DOHH2 (cell line): ENCODE measurements around the gene PCYT2.

Source experiments
- H3F3A ChIP-seq: fragments of 200-600 bp; sonication (generic), shearing (Covaris generic); 2 replicates; pipeline ENCODE4 v1.6.0; 2016; ENCODE audit warnings: antibody characterized with exemption, mild to moderate bottlenecking; ENCODE audit not compliant: control insufficient read depth, insufficient read depth
- H3K27ac ChIP-seq: fragments of 200-600 bp; sonication (generic); 2 replicates; pipeline ENCODE4 v1.5.1; 2014; ENCODE audit warnings: low read depth, mild to moderate bottlenecking, low read length, moderate library complexity
- H3K27me3 ChIP-seq: fragments of 200-600 bp; sonication (generic); 2 replicates; pipeline ENCODE4 v1.6.1; 2014; ENCODE audit warnings: mild to moderate bottlenecking, low read length, mixed read lengths; ENCODE audit not compliant: control insufficient read depth
- H3K36me3 ChIP-seq: fragments of 200-600 bp; sonication (generic); 2 replicates; pipeline ENCODE4 v1.6.1; 2014; ENCODE audit warnings: mild to moderate bottlenecking, low read length, moderate library complexity, mixed read lengths; ENCODE audit not compliant: control insufficient read depth
- H3K4me1 ChIP-seq: fragments of 200-600 bp; sonication (generic); 2 replicates; pipeline ENCODE4 v1.6.1; 2014; ENCODE audit warnings: mild to moderate bottlenecking, low read length, mixed read lengths; ENCODE audit not compliant: control insufficient read depth
- H3K4me2 ChIP-seq: fragments of 200-600 bp; sonication (generic); 2 replicates; pipeline ENCODE4 v1.6.0; 2014; ENCODE audit warnings: mild to moderate bottlenecking, low read length, moderate library complexity
- H3K4me3 ChIP-seq: fragments of 200-600 bp; sonication (generic); 2 replicates; pipeline ENCODE4 v1.5.1; 2014; ENCODE audit warnings: mild to moderate bottlenecking, low read length, mixed read lengths
- H3K79me2 ChIP-seq: fragments of 200-600 bp; sonication (generic); 2 replicates; pipeline ENCODE4 v1.6.1; 2014; ENCODE audit warnings: mild to moderate bottlenecking, low read length, mixed read lengths; ENCODE audit not compliant: control insufficient read depth
- H3K9me2 ChIP-seq: fragments of 200-600 bp; sonication (generic); replicated peaks from 2 replicates; pipeline ENCODE4 v1.6.1; 2014; ENCODE audit warnings: mild to moderate bottlenecking, low read length, mixed read lengths; ENCODE audit not compliant: control insufficient read depth
- H3K9me3 ChIP-seq: fragments of 200-600 bp; sonication (generic); 2 replicates; pipeline ENCODE4 v1.6.1; 2014; ENCODE audit warnings: antibody characterized with exemption, low read length, mixed read lengths; ENCODE audit not compliant: control insufficient read depth, insufficient read depth
- H4K20me1 ChIP-seq: fragments of 200-600 bp; sonication (generic); 2 replicates; pipeline ENCODE4 v1.6.0; 2014; ENCODE audit warnings: low read depth, mild to moderate bottlenecking, antibody characterized with exemption, low read length, moderate library complexity; ENCODE audit not compliant: control insufficient read depth, insufficient read depth
- EZH2phosphoT487 ChIP-seq: fragments of 200-600 bp; sonication (generic); IDR thresholded peaks from 2 replicates; pipeline ENCODE4 v1.6.1; 2017; ENCODE audit warnings: borderline replicate concordance, mild to moderate bottlenecking, antibody characterized with exemption, low read length, moderate library complexity, mixed read lengths
- TF ChIP-seq, protein P1 (sequence below): fragments of 200-600 bp; sonication (generic); IDR thresholded peaks from one replicate; pipeline ENCODE4 v1.5.1; 2014; ENCODE audit warnings: antibody characterized with exemption, mild to moderate bottlenecking, low read depth, low read length; ENCODE audit not compliant: poor library complexity, severe bottlenecking

PCYT2 gene

DNA sequence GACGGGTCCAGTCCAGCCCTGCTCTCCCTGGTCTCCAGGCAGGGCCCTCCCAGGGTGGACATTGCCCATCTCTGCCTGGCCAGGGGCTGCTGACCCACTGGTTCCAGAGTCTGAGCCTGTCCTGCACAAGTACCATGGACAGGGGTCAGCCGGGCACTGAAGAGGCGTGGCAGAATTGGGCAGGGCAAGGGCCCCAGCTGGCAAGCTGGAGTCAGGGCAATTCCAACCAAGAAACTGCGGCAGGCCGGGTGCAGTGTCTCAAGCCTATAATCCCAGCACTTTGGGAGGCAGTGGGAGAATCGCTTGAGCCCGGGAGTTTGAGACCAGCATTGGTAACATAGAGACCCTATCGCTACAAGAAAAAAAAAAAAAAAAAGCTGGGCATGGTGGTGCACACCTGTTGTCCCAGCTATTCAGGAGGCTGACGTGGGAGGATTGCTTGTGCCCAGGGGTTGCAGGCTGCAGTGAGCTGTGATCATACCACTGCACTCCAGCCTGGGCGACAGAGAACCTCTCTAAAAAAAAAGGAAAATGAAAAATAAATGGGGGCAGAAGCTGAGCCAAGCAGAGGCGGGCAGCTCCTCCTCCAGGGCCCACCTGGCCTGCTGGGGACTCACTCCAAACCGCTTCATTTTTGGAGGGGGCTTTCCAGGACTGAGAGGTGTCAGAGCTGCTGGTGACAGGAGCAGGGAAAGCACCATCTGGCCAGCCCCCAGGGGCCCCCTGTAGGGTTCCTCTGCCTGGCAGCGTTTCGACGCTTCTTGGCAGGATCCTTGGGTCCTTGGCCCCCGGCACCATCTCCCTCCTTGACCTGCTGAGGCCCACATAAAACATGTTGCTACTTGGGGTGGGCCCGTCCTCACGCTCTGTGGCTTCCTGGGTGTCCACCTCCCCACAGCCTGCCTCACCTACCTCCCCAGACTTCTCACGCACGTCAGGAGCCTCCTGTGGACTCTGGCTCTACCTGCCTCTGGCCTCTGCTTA is 19.2 kb upstream of the PCYT2 start:
- TF ChIP-seq EZH2phosphoT487, result no peak
- TF ChIP-seq, protein P1, sequence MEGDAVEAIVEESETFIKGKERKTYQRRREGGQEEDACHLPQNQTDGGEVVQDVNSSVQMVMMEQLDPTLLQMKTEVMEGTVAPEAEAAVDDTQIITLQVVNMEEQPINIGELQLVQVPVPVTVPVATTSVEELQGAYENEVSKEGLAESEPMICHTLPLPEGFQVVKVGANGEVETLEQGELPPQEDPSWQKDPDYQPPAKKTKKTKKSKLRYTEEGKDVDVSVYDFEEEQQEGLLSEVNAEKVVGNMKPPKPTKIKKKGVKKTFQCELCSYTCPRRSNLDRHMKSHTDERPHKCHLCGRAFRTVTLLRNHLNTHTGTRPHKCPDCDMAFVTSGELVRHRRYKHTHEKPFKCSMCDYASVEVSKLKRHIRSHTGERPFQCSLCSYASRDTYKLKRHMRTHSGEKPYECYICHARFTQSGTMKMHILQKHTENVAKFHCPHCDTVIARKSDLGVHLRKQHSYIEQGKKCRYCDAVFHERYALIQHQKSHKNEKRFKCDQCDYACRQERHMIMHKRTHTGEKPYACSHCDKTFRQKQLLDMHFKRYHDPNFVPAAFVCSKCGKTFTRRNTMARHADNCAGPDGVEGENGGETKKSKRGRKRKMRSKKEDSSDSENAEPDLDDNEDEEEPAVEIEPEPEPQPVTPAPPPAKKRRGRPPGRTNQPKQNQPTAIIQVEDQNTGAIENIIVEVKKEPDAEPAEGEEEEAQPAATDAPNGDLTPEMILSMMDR, result no peak
- no peak overlapping the region for H3K4me3 ChIP-seq
- no peaks in the 10 kb centered on the region for H3K9me2 ChIP-seq
- H4K20me1 ChIP-seq, result peaks cover 7% of the 10 kb centered on the region; the same call in 1 of the 2 replicates
- peaks cover 4% of the 10 kb centered on the region; the same call in 1 of the 2 replicates for H3K27me3 ChIP-seq
- H3K36me3 ChIP-seq, result peaks cover 23% of the 10 kb centered on the region
- no peak overlapping the region for H3K27ac ChIP-seq
- H3K9me3 ChIP-seq, result no peaks in the 10 kb centered on the region
- peaks cover 21% of the 10 kb centered on the region for H3K4me1 ChIP-seq
- H3K4me2 ChIP-seq, result no peak overlapping the region
- H3F3A ChIP-seq, result 0 out of 2 replicates have a peak, but pooled peaks cover 2% of the 10 kb centered on the region
- peaks cover 18% of the 10 kb centered on the region for H3K79me2 ChIP-seq

DNA sequence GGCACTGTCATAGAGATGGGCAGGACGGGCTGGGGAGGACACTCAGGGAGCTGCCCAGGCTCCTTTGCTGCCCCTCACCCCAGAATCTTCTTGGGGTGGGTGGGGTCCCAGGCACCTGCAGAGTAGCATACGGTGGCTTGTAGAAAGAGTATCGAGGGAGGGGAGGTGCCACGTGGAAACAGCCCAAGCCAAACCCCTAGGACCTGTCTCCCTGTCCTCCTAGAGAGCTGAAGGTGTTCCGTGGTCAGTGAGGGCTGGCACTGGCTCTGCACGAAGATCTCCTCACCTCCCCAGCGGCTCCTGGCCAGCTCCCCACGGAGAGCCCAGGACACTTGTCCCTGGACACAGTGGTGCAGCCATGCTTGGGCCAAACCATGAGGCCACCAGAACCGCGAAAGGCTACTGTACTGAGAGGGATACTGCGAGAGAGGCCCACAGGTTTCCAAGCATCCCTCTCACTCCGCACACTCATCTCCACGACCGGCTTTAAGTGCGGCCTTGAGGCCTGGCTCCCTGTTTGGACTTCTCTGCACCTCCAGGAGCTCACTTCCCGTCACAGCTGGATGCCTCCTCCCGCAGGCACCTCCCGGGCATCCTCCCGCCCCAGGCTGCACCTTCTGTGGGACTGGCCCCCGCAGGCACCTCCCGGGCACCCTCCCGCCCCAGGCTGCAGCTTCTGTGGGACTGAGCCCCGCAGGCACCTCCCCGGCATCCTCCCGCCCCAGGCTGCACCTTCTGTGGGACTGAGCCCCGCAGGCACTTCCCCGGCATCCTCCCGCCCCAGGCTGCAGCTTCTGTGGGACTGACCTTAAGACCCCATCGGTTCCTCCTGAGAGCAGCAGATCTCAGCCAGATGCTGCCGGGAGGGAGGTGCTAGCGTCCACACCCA is 18.3 kb upstream of the PCYT2 start:
- no peaks in the 10 kb centered on the region for H3K9me2 ChIP-seq
- H3K4me1 ChIP-seq, result peaks cover 29% of the 10 kb centered on the region
- H3K36me3 ChIP-seq, result peaks cover 15% of the 10 kb centered on the region
- no peaks in the 10 kb centered on the region for H3K9me3 ChIP-seq
- H3K27ac ChIP-seq, result no peak overlapping the region
- 0 out of 2 replicates have a peak, but pooled peaks cover 2% of the 10 kb centered on the region for H3F3A ChIP-seq
- no peak overlapping the region for H3K4me2 ChIP-seq
- TF ChIP-seq EZH2phosphoT487, result no peak
- TF ChIP-seq, protein P1, result no peak
- peaks cover 14% of the 10 kb centered on the region for H4K20me1 ChIP-seq
- peaks cover 27% of the 10 kb centered on the region for H3K79me2 ChIP-seq
- peaks cover 4% of the 10 kb centered on the region; the same call in 1 of the 2 replicates for H3K27me3 ChIP-seq
- no peak overlapping the region for H3K4me3 ChIP-seq

DNA sequence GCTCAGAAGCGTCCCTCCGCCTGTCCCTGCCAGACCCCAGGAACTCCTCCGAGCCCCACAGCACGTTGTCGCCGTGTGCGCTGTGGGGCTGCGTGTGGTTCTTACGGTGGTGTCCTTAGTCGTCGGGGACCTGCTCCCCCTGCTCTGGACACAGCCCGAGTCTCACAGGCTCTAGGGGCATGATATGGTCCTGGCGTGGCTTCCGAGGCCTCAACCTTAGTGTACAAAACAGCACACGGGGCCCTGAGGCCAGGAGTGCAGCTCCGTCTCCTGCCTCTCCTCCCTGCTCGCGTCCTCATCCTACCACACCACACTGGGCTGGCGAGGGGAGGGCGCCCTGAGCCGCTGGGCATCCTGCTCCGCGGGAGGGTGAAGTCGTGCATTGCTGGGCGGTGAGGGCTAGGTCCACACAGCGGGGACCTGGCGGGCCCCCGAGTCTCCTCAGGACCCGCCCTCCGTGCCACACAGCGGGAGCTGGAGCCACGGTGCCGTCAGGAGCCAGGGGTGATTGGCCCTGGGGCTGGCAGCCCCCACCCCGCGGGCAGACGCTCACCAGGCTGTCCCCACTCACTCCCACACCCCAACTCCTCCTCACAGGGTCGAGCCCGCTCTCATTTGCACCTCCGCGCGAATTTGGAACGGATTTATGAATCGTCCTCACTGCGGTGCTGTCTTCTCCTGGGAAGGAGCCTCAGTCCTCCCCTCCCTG is 17.5 kb upstream of the PCYT2 start:
- H4K20me1 ChIP-seq, result peaks cover 14% of the 10 kb centered on the region
- TF ChIP-seq, protein P1, result no peak
- TF ChIP-seq EZH2phosphoT487, result no peak

More for the DNA sequence above, 17.5 kb upstream of the PCYT2 start:
- peaks cover 35% of the 10 kb centered on the region for H3K79me2 ChIP-seq
- H3K4me1 ChIP-seq, result peaks cover 37% of the 10 kb centered on the region
- 0 out of 2 replicates have a peak, but pooled peaks cover 2% of the 10 kb centered on the region for H3F3A ChIP-seq
- peaks cover 4% of the 10 kb centered on the region; the same call in 1 of the 2 replicates for H3K27me3 ChIP-seq
- no peaks in the 10 kb centered on the region for H3K9me2 ChIP-seq
- peak overlapping the region; percentile 75 for H3K4me3 ChIP-seq
- H3K36me3 ChIP-seq, result peaks cover 8% of the 10 kb centered on the region
- H3K9me3 ChIP-seq, result no peaks in the 10 kb centered on the region
- no peak overlapping the region for H3K27ac ChIP-seq
- H3K4me2 ChIP-seq, result peak overlapping the region; percentile 86
